Stimulated activated CD8-positive, alpha-beta memory T cell treated with anti-CD3 and anti-CD28 coated beads, Interleukin-12 subunit alpha, Interleukin-12 subunit beta, amount 100 ng/mL, for 4 hours (primary cell): ENCODE data around the gene MYBPHL.

Experiments used
- DNase-seq: peaks from one replicate; pipeline ENCODE4 v3.0.0-alpha.2; 2020; ENCODE audit warnings: low read depth

The MYBPHL gene

DNA sequence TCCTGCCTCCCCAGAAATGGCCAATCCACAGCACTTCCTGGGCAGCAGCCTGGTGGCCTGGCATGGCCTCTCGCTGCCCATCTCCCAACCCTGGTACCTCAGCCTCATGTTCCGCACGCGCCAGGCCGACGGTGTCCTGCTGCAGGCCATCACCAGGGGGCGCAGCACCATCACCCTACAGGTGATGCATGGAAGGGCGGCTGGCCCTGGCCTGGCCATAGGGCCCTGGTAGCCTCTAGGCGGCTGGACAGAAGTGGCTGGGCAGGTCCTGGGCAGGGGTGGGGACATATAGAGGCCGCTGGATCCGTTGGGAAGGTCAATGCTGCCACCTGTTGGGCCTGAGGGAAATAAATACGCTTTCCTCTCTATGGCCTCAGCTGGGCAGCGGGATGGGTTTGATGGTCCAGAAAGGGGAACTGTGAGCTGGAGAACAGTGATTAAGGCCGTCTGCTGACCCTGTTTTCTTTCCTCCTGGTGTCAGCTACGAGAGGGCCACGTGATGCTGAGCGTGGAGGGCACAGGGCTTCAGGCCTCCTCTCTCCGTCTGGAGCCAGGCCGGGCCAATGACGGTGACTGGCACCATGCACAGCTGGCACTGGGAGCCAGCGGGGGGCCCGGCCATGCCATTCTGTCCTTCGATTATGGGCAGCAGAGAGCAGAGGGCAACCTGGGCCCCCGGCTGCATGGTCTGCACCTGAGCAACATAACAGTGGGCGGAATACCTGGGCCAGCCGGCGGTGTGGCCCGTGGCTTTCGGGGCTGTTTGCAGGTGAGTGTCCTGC is 43.0 kb downstream of the MYBPHL start:
- DNase-seq, result peak; percentile 40

DNA sequence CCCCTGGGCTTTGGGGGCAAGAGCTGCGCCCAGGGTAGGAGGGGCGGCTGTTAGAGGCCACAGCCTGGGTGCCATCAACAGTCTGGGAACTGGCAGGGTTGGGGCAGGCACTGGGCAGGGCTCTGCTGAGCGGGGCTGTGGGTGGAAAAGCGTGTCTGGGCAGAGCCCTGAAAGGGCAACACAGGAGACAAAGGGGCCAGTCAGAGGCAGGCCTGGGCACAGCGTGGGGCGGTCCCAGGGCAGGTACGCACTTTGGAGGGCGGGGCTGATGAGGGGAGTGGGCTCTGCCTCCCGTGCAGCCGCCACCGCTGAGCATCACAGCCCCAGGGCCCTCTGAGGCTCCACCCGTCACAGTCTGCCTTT is 43.6 kb downstream of the MYBPHL start:
- DNase-seq, result no peak

DNA sequence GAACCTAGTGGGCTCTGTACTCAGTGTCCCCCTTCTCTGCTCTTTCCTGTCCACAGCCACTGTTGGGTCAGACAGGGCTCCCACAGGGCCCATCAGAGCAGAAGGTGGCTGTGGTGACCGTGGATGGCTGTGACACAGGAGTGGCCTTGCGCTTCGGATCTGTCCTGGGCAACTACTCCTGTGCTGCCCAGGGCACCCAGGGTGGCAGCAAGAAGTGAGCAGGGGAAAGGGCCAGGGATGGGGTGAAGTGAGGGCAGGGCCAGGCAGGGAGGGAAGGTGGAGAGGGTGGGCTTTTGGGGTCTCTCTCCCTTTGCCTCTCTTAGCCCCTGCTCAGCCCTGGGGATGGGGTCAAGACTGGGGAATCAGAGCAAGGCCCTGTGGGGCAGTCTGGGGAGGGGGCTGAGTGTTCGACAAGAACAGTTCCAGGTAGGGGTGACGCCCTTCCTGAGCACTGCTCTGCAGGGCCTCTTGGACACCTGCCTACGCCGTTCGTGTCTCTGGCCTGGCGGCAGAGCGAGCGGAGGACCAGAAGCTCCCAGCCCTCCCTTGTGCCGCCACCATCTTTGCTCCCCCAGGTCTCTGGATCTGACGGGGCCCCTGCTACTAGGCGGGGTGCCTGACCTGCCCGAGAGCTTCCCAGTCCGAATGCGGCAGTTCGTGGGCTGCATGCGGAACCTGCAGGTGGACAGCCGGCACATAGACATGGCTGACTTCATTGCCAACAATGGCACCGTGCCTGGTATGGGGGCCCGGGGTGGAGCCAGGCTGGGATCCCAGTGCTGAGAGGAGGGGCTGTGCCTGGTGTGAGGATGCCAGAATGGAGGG is 44.4 kb downstream of the MYBPHL start:
- DNase-seq, result no peak

DNA sequence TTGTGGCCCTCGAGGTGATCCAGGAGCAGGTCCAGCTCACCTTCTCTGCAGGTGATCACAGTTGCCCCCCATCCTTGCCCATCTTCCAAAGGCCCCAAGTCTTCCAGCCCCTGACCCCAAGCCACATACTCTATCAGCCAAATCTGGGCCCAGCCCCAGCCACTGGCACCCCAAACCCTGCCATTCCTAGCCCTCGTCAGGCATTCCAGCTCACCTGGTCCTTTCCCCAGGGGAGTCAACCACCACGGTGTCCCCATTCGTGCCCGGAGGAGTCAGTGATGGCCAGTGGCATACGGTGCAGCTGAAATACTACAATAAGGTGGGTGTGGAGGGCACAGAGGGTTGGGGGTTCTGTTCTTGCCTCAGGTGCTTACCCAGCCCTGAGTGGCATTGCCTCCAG is 45.2 kb downstream of the MYBPHL start:
- DNase-seq, result no peak

DNA sequence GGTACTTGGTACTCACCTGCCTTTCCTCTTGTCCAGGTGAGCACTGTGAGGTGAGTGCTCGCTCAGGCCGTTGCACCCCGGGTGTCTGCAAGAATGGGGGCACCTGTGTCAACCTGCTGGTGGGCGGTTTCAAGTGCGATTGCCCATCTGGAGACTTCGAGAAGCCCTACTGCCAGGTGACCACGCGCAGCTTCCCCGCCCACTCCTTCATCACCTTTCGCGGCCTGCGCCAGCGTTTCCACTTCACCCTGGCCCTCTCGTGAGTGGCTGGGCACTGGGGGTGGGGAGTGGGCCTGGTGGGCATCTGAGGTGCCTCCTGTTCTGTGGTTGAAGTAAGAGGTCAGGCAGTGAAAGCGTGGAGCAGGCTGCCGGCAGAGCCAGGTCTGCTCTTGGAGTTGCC is 45.8 kb downstream of the MYBPHL start:
- no peak for DNase-seq

DNA sequence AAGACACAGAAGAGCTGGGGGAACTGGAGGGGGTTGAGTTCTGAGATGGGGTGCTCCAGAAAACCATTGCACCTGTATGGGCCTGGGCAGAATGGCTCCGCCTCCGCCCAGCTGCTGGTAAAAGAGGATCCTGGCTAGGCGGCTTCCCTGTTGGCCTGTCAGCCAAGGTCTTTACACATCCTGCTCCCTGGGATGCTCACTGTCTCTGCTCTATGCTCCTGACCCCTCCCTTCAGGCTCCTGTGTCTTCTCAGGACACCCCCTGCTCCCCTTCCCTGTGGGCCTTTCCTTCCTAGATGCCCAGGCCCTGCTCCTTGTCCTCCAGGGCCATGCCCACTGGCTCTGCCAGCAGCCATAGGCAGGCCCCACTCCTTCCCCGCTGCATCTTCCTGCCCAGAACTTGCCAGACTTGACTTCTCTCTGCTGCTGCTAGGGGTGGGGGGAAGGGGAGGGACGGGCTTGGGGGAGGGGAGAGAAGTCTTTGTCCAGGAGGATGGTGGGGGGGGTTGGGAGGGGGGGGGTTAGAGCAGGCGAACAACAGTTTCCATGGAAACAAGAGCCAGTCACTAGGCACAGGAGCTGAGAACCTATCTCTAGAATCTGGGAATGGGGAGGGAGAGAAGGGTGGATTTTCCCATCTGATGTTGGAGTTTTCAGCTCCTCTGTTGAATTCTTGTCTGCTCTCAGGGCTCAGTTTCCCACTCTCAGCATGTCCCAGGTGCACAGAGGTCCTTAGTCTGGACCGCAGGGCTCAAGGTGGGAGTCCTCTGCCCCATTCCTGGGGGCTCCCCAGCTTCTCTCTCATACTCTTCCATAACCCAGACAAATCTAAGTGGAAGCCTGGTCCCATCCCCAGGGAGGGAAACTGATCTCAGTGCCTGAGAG is 46.9 kb downstream of the MYBPHL start:
- no peak for DNase-seq

DNA sequence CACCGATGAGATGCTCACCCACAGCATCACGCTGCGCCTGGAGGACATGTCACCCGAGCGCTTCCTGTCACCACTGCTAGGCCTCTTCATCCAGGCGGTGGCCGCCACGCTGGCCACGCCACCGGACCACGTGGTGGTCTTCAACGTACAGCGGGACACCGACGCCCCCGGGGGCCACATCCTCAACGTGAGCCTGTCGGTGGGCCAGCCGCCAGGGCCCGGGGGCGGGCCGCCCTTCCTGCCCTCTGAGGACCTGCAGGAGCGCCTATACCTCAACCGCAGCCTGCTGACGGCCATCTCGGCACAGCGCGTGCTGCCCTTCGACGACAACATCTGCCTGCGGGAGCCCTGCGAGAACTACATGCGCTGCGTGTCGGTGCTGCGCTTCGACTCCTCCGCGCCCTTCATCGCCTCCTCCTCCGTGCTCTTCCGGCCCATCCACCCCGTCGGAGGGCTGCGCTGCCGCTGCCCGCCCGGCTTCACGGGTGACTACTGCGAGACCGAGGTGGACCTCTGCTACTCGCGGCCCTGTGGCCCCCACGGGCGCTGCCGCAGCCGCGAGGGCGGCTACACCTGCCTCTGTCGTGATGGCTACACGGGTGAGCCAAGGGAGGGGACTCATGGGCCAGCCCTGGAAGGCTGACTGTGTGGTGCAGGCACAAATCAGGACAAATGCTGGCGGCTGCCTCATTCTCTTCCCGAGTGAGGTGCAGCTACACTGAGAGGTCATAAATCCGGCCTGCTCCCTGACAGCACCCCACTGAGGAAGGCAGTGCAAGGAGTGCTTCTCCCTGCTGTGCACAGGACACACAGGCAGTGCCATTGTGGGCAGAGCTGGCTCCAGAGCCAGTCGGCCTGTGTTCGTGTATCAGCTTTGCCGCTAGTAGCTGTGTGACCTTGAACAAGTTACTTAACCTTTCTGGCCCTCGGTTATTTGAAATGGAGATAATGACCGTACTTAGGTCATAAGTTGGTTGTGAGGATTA is 48.0 kb downstream of the MYBPHL start:
- no peak for DNase-seq

DNA sequence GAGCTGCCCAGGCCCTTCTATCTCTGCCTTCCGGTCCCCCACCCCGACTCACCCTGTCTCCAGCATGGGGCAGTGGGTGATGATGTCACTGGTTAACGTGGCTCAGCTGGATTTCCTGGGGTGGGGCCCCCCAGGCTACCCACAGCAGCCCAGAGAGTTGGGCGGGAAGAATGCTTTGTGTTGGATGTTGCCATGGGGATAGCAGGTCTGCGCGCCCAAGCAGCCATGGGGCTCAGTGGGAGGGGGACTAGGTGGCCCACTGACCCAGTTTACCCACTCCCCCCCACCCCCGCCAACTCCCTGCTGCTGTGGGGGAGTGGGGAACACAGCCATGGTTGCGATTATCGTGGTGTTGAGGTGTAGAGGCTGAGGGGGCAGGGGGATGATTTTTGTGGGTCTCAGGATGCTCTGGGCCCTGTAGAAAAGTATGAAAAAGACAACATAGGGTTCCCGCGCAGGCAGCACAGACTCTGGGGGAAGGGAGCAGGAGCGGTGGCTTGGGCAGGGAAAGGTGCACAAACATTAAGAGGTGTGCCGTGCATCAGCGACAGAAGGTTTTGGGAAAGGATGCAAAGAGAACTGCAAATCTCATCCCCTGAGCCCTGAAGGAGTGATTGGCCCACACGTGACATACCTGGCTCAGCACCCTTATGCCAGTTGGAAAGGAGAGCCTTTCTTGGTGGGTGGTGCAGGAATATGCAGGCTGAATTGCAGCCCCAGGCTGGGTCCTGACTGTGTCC is 49.0 kb downstream of the MYBPHL start:
- DNase-seq, result no peak

DNA sequence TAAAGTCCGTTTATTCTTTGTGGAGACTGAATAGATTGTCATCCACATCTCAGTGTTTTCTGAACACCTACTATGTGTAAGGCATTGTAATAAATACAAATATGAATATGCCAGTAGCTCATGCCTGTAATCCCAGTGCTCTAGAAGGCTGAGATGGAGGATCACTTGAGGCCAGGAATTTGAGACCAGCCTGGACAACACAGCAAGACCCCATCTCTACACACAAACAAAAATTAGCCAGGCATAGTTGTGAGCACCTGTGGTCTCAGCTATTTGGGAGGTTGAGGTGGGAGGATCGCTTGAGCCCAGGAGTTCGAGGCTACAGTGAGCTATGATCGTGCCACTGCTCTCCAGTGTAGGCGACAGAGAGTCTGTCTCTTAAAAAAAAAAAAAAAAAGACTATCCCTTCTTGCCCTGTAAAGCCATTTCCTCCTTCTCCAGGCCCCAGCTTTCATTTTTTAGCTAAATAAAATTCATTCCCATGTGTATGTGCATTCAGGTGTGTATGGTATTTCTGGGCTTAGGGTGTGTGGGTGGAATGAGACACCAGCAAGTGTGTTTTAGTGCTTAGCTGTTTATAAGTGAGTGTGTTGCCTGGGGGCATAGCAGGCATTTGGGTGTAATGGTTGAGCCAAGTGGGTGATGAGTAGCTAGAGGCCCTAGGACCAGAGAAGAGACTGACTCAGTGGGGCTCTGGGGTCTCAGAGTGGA is 49.7 kb downstream of the MYBPHL start:
- DNase-seq, result no peak

DNA sequence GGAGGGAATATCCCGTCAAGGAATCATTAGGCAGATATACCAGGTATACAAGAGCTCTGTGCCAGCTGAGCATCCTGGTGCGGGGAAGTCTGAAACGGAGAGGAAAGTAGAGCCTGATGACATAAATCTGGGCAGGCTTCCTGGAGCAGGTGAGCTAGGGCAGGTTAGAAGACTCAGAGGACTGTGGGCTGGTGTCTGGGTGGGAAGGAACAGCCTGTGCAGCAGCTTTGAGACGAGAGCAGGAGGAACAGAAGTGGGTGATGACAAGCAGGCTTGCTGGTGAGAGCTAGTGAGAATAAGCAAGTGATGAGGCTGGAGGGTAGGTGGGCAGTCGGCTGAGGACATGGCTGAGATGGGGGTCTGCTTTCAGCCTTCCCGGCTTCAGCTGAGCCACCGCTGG is 50.7 kb downstream of the MYBPHL start:
- DNase-seq, result no peak

DNA sequence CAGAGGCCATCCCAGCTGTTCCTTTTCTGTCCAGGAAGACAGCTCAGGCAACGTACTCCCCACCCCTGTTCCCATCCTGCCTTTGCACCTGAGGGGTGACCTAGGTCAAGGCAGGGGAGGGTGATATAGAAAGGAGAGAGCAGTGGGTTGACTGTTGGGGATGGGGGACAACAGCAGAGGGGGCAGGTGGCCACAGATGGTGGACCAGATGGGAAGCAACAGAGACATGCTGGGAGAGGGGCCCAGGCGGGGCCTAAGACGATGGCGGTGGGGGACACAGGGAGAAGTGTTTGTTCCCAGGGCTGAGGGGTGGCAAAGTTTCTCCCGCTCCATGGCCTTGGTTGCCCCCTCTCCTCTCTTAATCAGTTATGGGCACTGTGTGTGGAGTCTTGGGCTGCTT is 51.1 kb downstream of the MYBPHL start:
- no peak for DNase-seq

DNA sequence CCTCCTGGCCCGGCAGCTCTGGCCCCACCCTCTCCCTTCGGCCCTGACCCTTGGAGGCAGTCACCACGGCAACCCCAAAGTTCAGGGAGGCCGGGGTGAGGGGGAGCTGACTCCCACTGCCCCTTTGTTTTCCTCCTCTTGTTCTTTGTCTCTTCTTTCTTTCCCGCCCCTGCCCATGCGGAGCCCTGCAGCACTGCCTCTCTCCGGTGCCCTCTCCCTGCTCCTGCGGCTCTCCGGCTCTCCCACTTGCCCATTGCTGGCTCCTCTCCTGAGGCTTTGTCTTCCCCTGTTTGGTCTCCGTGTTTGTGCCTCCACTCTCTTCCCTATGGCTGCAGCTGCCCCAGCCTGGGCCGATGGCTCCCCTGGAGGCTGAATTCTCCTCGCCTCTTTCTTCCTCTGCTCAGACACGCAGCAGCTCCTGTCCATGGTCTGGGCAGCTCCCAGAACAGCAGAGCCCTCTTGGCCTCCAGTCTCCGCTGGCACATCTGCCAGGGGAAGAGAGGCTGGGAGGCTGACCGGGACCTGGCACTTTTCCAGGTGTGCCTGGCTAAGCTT is 51.6 kb downstream of the MYBPHL start:
- DNase-seq, result no peak

DNA sequence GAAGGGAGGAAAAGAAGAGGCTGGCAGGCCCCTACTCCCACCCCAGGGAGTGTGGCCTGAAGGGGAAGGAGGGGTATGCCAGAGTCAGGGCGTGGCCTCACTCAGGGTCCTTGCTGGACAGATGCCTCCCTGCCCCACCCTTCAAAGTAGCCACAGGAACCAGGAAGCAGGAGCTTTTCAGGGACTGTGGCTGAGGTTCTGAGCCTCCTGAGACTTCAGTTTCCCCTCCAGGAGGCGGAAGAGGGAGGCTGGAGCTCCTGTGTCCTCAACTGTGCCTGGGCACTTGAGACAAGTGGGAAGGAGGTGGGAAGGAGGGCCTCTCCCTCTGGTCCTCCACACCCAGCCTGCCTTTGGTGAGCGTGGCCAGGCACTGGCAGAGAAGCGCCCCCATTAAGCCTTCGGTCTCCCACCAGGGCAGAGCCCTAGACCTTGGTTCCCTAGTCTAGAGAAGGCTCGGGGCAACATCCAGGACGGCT is 52.2 kb downstream of the MYBPHL start:
- DNase-seq, result no peak

DNA sequence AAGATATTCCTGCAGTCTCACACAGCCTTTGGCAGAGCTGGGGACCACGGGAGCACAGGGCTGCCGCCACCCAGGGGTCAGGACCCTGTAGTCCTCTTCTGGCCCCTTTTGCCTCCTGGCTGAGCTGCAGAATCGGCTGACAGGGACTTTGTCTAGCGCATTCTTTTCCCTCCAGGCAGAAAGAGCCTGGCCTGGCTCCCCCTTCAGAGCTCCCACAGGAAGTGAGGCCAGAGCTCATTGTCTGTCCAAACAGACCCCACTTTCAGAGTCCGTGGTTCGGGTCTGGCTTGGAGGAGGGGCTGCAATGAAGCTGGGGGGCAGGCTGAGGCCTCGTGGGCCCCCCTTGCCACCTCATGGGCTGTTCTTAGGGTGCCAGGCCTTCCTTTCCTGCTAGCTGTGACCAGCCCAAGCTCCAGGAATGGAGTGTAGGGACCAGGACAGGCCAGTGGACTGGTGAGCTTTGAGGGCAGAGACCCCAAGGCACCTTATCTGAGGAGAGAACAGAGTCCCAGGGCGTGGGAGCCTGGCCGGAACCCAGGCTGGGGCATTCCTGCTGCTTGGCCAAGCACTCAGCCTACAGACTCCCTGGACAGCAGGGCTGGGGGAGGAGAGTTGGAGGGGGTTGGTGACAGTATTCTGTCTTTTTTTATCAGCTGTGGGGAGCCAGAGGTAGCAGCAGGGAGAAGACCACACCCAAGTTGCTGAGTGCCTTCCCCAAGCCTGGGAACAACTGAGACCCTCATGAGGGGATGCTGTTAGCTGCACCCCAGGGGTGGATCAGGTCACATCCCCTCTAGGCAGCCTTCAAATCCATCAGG is 52.8 kb downstream of the MYBPHL start:
- DNase-seq, result no peak

DNA sequence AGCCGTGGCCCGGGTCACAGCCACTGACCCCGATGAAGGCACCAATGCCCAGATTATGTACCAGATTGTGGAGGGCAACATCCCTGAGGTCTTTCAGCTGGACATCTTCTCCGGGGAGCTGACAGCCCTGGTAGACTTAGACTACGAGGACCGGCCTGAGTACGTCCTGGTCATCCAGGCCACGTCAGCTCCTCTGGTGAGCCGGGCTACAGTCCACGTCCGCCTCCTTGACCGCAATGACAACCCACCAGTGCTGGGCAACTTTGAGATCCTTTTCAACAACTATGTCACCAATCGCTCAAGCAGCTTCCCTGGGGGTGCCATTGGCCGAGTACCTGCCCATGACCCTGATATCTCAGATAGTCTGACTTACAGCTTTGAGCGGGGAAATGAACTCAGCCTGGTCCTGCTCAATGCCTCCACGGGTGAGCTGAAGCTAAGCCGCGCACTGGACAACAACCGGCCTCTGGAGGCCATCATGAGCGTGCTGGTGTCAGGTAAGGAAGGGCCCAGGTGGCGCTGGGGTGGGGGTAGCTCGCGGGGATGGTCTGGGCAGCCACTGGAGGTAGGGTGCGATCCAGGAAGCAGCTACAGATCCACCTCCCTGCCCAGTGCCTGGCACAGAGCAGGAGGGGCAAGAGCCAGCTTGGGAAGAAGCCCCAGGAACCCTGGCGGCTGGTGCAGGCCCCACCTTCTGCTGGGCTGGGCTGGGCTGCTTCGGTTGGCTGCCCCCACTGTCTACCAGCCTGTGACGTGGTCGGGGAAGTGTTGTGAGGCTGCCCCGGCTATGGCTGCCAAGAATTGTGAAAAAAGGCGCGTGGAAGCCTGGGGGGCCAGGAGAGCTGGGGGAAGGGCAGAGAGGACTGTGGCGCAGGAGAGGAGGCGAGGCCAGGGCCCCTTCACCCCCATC is 53.7 kb downstream of the MYBPHL start:
- no peak for DNase-seq

DNA sequence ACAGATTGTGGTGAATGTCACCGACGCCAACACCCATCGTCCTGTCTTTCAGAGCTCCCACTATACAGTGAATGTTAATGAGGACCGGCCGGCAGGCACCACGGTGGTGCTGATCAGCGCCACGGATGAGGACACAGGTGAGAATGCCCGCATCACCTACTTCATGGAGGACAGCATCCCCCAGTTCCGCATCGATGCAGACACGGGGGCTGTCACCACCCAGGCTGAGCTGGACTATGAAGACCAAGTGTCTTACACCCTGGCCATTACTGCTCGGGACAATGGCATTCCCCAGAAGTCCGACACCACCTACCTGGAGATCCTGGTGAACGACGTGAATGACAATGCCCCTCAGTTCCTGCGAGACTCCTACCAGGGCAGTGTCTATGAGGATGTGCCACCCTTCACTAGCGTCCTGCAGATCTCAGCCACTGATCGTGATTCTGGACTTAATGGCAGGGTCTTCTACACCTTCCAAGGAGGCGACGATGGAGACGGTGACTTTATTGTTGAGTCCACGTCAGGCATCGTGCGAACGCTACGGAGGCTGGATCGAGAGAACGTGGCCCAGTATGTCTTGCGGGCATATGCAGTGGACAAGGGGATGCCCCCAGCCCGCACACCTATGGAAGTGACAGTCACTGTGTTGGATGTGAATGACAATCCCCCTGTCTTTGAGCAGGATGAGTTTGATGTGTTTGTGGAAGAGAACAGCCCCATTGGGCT is 54.5 kb downstream of the MYBPHL start:
- no peak for DNase-seq
